Hindlimb muscle (tissue), 1 donor: Measurements from ENCODE around the gene STK35. TPM values are rescaled to one million over a fixed set of nuclear protein-coding genes. Genes with fewer than 3 reads are reported as not detected.

ENCODE experiments used
- polyA plus RNA-seq: library from polyadenylated mRNA; unstranded; fragments of 120-200 nt; gene quantifications from one replicate; pipeline ENCODE4 v1.2.1, GENCODE V29; 2013; ENCODE audit not compliant: insufficient read length

Gene STK35
- polyA plus RNA-seq, 1 donor = 8.4 TPM

Other genes starting within 250 kb of the STK35 start
- gene SIRPA, start 206.4 kb upstream of the STK35 start, polyA plus RNA-seq = 41.6 TPM
- not detected for gene PDYN, start 107.8 kb upstream of the STK35 start, polyA plus RNA-seq
- gene TGM3, start 194.2 kb downstream of the STK35 start, polyA plus RNA-seq = 0.61 TPM